AG04450 (cell line): ENCODE data around the gene ZBTB4. TPM values are rescaled to one million over a fixed set of nuclear protein-coding genes. Genes with fewer than 3 reads are reported as not detected.

Experiments used
- CTCF ChIA-PET: fragments of 300-600, 350-600 bp; formaldehyde crosslinking; extraction: SDS; loops from one replicate; lab custom pipeline; 2022; ENCODE audit warnings: antibody characterized with exemption, inconsistent platforms; lab: Charles Lee
- POLR2A ChIA-PET: fragments of 350-600 bp; formaldehyde crosslinking; extraction: SDS; loops from one replicate; lab custom pipeline; 2021; ENCODE audit warnings: antibody characterized with exemption, inconsistent platforms; lab: Yijun Ruan, JAX
- DNase-seq: peaks from one replicate; pipeline ENCODE4 v3.0.0-alpha.2; 2011; ENCODE audit warnings: low read depth, low spot score
- H3K27ac ChIP-seq: one replicate; pipeline ENCODE4 v1.5.1; 2012; ENCODE audit warnings: low read depth, low read length, control low read depth
- H3K27me3 ChIP-seq: one replicate; pipeline ENCODE4 v1.6.0; 2012; ENCODE audit warnings: low read length; ENCODE audit not compliant: control insufficient read depth, insufficient read depth
- H3K4me3 ChIP-seq: 2 replicates; pipeline ENCODE4 v1.5.1; 2011; ENCODE audit warnings: mild to moderate bottlenecking, low read depth, low read length, control low read depth
- H3K9me3 ChIP-seq: 2 replicates; pipeline ENCODE4 v1.5.1; 2012; ENCODE audit warnings: low read length; ENCODE audit not compliant: control insufficient read depth, insufficient read depth
- CTCF ChIP-seq: IDR thresholded peaks from 2 replicates; pipeline ENCODE4 v1.5.1; 2011; ENCODE audit warnings: low read depth, low read length, control low read depth, inconsistent platforms
- polyA plus RNA-seq: library from polyadenylated mRNA; depleted of rRNA; stranded (reverse); fragments of >200 nt; gene quantifications from 2 replicates; pipeline ENCODE4 v1.2.3, GENCODE V29; 2011

Gene ZBTB4
- polyA plus RNA-seq, 1 experiment = 18.8 TPM

- H3K27me3 ChIP-seq = no peaks in the 10 kb centered on the region
- no peak for TF ChIP-seq CTCF
- no peak overlapping the region for H3K27ac ChIP-seq
- CTCF ChIA-PET = interaction anchor here (1.0 to 1.8 kb wide), 3 partner anchors 52 kb away, joined by 4 to 7 read pairs (median 4); partner anchors contain the start of gene SENP3
- no peak for DNase-seq
- POLR2A ChIA-PET = interaction anchor here (1.0 kb wide), 1 partner anchor 10 kb away, joined by 7 read pairs; no protein-coding TSS in a partner anchor
- H3K9me3 ChIP-seq = no peaks in the 10 kb centered on the region
- no peak overlapping the region for H3K4me3 ChIP-seq
Measured at GRCh38 chr17:7508846-7509245, 29.4 kb upstream of the ZBTB4 start.

- Histone ChIP-seq H3K27ac (no peak overlapping the region), H3K27me3 (no peaks in the 10 kb centered on the region), H3K4me3 (no peak overlapping the region), H3K9me3 (no peaks in the 10 kb centered on the region)
- TF ChIP-seq CTCF = no peak
- CTCF ChIA-PET = interaction anchor here (0.9 to 1.8 kb wide), 3 partner anchors 10 to 53 kb away, joined by 3 to 4 read pairs (median 4); no protein-coding TSS in a partner anchor
- no peak for DNase-seq
- POLR2A ChIA-PET = interaction anchor here (1.0 kb wide), 1 partner anchor 9 kb away, joined by 7 read pairs; no protein-coding TSS in a partner anchor
Measured at GRCh38 chr17:7508145-7508544, 28.7 kb upstream of the ZBTB4 start.

GRCh38 chr17:7503521-7503920 lies 24.1 kb upstream of the ZBTB4 start:
- Histone ChIP-seq H3K27ac (no peak overlapping the region), H3K9me3 (no peaks in the 10 kb centered on the region), H3K4me3 (no peak overlapping the region), H3K27me3 (no peaks in the 10 kb centered on the region)
- no peak for DNase-seq
- ChIA-PET POLR2A (no interaction called here), CTCF (interaction anchor here (0.6 to 3.2 kb wide), 2 partner anchors 11 to 30 kb away, joined by 9 to 13 read pairs; no protein-coding TSS in a partner anchor)
- no peak for TF ChIP-seq CTCF

- POLR2A ChIA-PET = no interaction called here
- Histone ChIP-seq H3K4me3 (no peak overlapping the region), H3K27me3 (no peaks in the 10 kb centered on the region), H3K9me3 (no peaks in the 10 kb centered on the region), H3K27ac (no peak overlapping the region)
- no peak for DNase-seq
- peak; percentile 26; the same call in 1 of the 2 replicates for TF ChIP-seq CTCF
- CTCF ChIA-PET = interaction anchor here (1.0 to 3.2 kb wide), 3 partner anchors 12 to 99 kb away, joined by 3 to 13 read pairs (median 8); partner anchors contain the start of gene TMEM256
Measured at GRCh38 chr17:7502987-7503386, 23.6 kb upstream of the ZBTB4 start.

GRCh38 chr17:7502171-7502847 lies 22.9 kb upstream of the ZBTB4 start:
- Histone ChIP-seq H3K4me3 (no peak overlapping the region), H3K27me3 (no peaks in the 10 kb centered on the region), H3K27ac (no peak overlapping the region), H3K9me3 (no peaks in the 10 kb centered on the region; the same call in 1 of the 2 replicates)
- DNase-seq = no peak
- ChIA-PET CTCF (interaction anchor here (1.0 to 3.2 kb wide), 3 partner anchors 12 to 99 kb away, joined by 3 to 13 read pairs (median 8); partner anchors contain the start of gene TMEM256), POLR2A (interaction anchor here (0.5 kb wide), 1 partner anchor 28 kb away, joined by 6 read pairs; no protein-coding TSS in a partner anchor)
- no peak for TF ChIP-seq CTCF
